ENCODE measurements around the gene CTSA.
"Not testable (repeated sequence)": the region's sequence is repeated elsewhere in the genome, so short reads cannot be mapped to it uniquely, and the experiment has no call there.

The CTSA gene

DNA sequence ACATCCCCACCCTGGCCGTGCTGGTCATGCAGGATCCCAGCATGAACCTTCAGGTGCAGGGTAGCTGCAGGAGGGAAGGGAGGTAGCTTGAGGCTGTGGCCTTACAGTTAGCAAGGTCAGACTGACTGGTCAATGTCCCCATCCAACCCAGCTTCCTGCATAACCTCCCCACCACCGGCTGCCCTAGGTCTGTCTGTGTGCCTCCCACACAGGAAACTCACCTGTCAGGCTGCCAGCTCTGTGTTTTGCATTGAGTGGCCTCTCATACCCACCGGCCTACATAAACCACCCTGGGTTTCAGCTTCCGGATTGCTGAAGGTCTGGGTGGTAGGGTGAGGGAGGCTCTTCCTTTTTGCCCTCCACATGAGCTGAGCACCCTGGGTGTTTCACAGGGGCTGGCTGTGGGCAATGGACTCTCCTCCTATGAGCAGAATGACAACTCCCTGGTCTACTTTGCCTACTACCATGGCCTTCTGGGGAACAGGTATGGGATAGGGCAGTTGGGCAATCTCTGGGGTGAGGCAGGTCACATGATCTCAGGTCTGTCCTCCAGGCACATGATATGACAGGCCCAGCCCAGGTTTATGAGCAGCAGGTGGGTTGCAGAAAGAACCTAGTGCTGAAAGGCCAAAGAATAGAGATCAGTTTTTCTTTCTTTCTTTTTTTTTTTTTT lies 1.8 kb downstream of the CTSA start:
- no peaks in the 10 kb centered on the region for H3K27me3 ChIP-seq
- H3K27ac ChIP-seq, result no peak overlapping the region
- peaks cover 12% of the 10 kb centered on the region; the same call in 1 of the 2 replicates for H4K20me1 ChIP-seq
- no peak overlapping the region for H3K4me2 ChIP-seq
- H3K4me1 ChIP-seq, result peaks cover 41% of the 10 kb centered on the region
- no peaks in the 10 kb centered on the region for H3K9me3 ChIP-seq
- no peak overlapping the region for H3K9ac ChIP-seq
- H3K36me3 ChIP-seq, result peaks cover 58% of the 10 kb centered on the region
- no peak for TF ChIP-seq Cebpa-rat (IDR thresholded peaks at IDR 0.05)
- H3K4me3 ChIP-seq, result no peak overlapping the region

DNA sequence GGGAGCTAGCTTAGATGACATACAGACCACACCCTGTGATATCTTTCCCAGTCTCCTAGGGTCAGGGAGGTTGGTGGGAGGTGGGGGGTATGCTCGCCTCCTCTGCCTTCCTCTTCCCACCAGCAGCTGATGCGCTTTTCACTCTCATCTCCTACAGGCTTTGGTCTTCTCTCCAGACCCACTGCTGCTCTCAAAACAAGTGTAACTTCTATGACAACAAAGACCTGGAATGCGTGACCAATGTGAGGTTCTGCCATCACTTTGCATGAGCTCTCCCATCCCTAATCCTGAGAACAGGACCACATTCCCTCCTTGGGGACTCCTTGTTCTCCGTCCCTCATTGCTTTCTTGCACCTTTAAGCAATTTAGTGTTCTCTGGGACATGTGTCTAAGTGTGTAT lies 2.7 kb downstream of the CTSA start:
- TF ChIP-seq Cebpa-rat (IDR thresholded peaks at IDR 0.05), result no peak
- no peak overlapping the region for H3K9ac ChIP-seq
- no peaks in the 10 kb centered on the region for H3K9me3 ChIP-seq
- H3K27ac ChIP-seq, result no peak overlapping the region
- H4K20me1 ChIP-seq, result peaks cover 8% of the 10 kb centered on the region; the same call in 1 of the 2 replicates
- H3K27me3 ChIP-seq, result no peaks in the 10 kb centered on the region
- peaks cover 35% of the 10 kb centered on the region for H3K4me1 ChIP-seq
- peaks cover 61% of the 10 kb centered on the region for H3K36me3 ChIP-seq
- no peak overlapping the region for H3K4me3 ChIP-seq
- H3K4me2 ChIP-seq, result no peak overlapping the region

DNA sequence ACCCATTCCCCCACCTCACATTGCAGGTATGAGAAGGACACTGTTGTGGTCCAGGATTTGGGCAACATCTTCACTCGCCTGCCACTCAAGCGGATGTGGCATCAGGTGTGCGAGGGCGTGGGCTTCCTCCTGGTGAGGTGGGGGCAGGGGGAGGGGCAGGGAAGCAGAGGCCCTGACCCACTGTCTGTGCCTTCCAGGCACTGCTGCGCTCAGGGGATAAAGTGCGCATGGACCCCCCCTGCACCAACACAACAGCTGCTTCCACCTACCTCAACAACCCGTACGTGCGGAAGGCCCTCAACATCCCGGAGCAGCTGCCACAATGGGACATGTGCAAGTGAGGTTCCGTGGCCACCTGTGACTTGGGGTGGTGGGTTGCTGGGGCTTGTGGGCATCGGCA lies 3.7 kb downstream of the CTSA start:
- peaks cover 67% of the 10 kb centered on the region for H3K36me3 ChIP-seq

DNA sequence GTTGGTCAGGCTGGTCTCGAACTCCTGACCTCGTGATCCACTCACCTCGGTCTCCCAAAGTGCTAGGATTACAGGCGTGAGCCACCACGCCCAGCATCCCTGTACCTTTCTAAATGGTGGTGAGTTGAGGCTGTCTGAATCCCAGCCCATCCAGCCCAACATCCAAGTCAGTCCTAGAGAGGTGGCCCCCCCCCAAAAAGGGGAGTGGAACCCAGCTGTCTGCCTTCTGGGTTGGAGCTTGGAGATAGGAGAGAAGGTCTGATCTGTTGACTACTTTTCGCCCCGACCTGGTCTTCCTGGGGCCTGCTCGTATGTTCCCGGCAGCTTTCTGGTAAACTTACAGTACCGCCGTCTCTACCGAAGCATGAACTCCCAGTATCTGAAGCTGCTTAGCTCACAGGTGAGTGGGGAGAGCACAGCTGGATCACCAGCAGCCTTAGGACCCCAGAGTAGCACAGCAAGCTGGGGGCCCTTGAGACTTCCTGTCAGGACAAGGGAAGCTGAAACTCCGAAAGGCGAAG lies 5.6 kb downstream of the CTSA start:
- Histone ChIP-seq H3K9ac (no peak overlapping the region), H3K27me3 (no peaks in the 10 kb centered on the region), H3K36me3 (peaks cover 74% of the 10 kb centered on the region), H3K4me3 (no peak overlapping the region), H3K4me2 (no peak overlapping the region), H3K4me1 (peaks cover 20% of the 10 kb centered on the region), H4K20me1 (peaks cover 5% of the 10 kb centered on the region; the same call in 1 of the 2 replicates), H3K27ac (no peak overlapping the region), H3K9me3 (no peaks in the 10 kb centered on the region)
- TF ChIP-seq Cebpa-rat (IDR thresholded peaks at IDR 0.05), result no peak

More for the DNA sequence above, 3.7 kb downstream of the CTSA start:
- Histone ChIP-seq H3K4me3 (no peak overlapping the region), H3K4me1 (peaks cover 25% of the 10 kb centered on the region), H3K27ac (no peak overlapping the region), H3K27me3 (no peaks in the 10 kb centered on the region), H3K9me3 (no peaks in the 10 kb centered on the region), H3K9ac (no peak overlapping the region), H4K20me1 (peaks cover 7% of the 10 kb centered on the region; the same call in 1 of the 2 replicates), H3K4me2 (no peak overlapping the region)
- TF ChIP-seq Cebpa-rat (IDR thresholded peaks at IDR 0.05), result no peak

DNA sequence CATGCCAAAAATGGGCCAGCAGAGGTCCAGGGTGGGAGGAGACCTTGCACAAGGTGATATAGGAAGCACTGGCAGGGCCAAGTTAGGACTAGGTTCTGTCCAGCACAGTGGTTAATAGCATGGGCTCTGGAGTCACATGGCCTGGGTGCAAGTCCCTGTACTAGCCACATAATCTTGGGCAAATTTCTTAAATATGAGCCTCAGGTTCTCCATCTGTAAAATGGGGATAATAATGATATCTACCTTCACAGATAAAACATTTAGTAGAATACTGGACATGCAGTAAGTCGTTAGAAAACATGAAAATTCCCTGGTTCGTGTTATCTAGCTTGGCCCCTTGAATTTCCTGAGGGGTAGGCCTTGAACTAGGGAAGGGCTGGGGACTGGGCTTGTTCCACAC lies 6.2 kb downstream of the CTSA start:
- H3K36me3 ChIP-seq, result peaks cover 74% of the 10 kb centered on the region
- H3K4me3 ChIP-seq, result no peak overlapping the region
- H3K4me2 ChIP-seq, result no peak overlapping the region
- H3K9ac ChIP-seq, result no peak overlapping the region
- 0 out of 2 replicates have a peak, but pooled peaks cover 4% of the 10 kb centered on the region for H4K20me1 ChIP-seq
- no peak overlapping the region for H3K27ac ChIP-seq
- no peak for TF ChIP-seq Cebpa-rat (IDR thresholded peaks at IDR 0.05)
- no peaks in the 10 kb centered on the region for H3K9me3 ChIP-seq
- H3K4me1 ChIP-seq, result peaks cover 20% of the 10 kb centered on the region
- no peaks in the 10 kb centered on the region for H3K27me3 ChIP-seq

DNA sequence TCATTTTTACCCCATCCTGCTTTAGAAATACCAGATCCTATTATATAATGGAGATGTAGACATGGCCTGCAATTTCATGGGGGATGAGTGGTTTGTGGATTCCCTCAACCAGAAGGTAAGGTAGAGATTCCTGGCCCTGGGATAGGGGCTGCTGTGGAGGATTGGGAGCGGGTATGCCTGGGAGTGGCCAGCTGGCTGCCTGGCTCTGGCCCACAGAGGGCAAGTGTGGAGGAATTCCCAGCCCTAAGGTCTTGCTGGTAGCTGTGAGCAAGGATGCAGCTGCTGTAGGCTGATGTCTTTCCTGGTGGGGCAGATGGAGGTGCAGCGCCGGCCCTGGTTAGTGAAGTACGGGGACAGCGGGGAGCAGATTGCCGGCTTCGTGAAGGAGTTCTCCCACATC lies 6.6 kb downstream of the CTSA start:
- peaks cover 20% of the 10 kb centered on the region for H3K4me1 ChIP-seq
- H3K27ac ChIP-seq, result no peak overlapping the region
- H3K4me3 ChIP-seq, result no peak overlapping the region
- H3K9ac ChIP-seq, result no peak overlapping the region
- 0 out of 2 replicates have a peak, but pooled peaks cover 5% of the 10 kb centered on the region for H4K20me1 ChIP-seq
- H3K9me3 ChIP-seq, result no peaks in the 10 kb centered on the region
- H3K36me3 ChIP-seq, result peaks cover 72% of the 10 kb centered on the region
- no peaks in the 10 kb centered on the region for H3K27me3 ChIP-seq
- no peak for TF ChIP-seq Cebpa-rat (IDR thresholded peaks at IDR 0.05)
- H3K4me2 ChIP-seq, result no peak overlapping the region

DNA sequence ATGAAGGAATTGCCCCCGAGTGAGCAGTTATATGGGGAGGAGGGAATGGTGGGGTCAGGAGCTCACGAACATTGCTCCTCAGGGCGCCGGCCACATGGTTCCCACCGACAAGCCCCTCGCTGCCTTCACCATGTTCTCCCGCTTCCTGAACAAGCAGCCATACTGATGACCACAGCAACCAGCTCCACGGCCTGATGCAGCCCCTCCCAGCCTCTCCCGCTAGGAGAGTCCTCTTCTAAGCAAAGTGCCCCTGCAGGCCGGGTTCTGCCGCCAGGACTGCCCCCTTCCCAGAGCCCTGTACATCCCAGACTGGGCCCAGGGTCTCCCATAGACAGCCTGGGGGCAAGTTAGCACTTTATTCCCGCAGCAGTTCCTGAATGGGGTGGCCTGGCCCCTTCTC lies 7.2 kb downstream of the CTSA start:
- no peak for TF ChIP-seq Cebpa-rat (IDR thresholded peaks at IDR 0.05)
- Histone ChIP-seq H4K20me1 (0 out of 2 replicates have a peak, but pooled peaks cover 5% of the 10 kb centered on the region), H3K4me2 (no peak overlapping the region), H3K27ac (no peak overlapping the region), H3K36me3 (peaks cover 66% of the 10 kb centered on the region), H3K4me3 (no peak overlapping the region), H3K9me3 (no peaks in the 10 kb centered on the region), H3K27me3 (no peaks in the 10 kb centered on the region), H3K4me1 (peaks cover 24% of the 10 kb centered on the region), H3K9ac (no peak overlapping the region)

DNA sequence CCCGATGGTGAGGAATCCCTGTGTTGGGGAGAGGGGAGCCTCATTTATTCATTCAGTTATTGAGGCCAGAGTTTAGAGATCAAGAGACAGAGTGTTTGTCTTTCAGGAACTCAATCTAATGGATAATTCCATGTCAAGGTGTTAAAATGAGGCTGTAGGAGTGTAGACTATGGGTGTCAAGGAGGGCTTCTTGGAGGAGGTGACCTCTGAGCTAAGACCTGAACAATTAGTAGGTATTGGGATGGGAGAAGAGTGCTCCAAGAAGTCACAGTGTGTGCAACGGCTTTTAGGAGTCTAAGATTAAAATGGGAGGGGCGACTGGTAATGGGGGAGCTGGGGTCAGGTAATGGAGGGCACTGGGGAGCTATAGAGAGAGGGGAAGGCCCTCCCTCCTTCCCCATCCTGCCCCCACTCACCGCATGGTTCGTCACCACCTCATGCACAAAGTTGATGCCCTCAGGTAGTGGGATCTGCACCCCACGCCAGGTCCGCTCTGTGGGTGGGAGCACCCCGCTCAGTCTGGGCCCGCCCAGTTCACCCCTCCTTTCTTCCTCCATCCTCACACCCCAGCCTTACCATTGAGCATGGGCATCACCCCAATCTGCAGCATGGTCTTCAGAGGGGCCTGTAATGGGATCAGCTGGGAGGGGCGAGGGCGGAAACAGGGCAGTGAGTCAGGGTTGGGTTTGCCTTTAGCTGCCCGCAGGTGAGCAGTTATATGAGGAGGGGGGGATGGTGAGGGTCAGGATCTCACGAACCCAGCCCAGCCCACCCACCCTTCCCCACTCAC lies 8.1 kb downstream of the CTSA start:
- no peak overlapping the region for H3K27ac ChIP-seq
- H3K9ac ChIP-seq, result no peak overlapping the region
- no peaks in the 10 kb centered on the region for H3K27me3 ChIP-seq
- no peaks in the 10 kb centered on the region for H3K9me3 ChIP-seq
- no peak overlapping the region for H3K4me2 ChIP-seq
- TF ChIP-seq Cebpa-rat (IDR thresholded peaks at IDR 0.05), result no peak
- H4K20me1 ChIP-seq, result 0 out of 2 replicates have a peak, but pooled peaks cover 5% of the 10 kb centered on the region
- no peak overlapping the region for H3K4me3 ChIP-seq
- peaks cover 57% of the 10 kb centered on the region for H3K36me3 ChIP-seq
- H3K4me1 ChIP-seq, result peaks cover 32% of the 10 kb centered on the region

DNA sequence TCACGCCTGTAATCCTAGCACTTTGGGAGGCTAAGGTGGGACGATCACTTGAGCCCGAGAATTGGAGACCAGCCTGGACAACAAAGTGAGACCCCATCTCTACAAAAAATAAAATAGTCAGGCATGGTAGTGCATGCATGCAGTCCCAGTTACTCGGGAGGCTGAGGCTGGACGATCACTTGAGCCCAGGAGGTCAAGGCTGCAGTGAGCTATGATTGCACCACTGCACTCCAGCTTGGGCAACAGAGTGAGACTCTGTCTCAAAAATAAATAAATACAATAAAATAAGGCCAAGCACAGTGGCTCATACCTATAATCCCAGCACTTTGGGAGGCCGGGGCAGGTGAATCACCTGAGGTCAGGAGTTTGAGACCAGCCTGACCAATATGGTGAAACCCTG lies 10.2 kb downstream of the CTSA start:
- H3K4me1 ChIP-seq, result peaks cover 42% of the 10 kb centered on the region
- H3K9ac ChIP-seq, H3K4me3 ChIP-seq, H3K27ac ChIP-seq, H3K9me3 ChIP-seq, H4K20me1 ChIP-seq, H3K27me3 ChIP-seq: not testable (repeated sequence)
- peaks cover 36% of the 10 kb centered on the region for H3K36me3 ChIP-seq
- H3K4me2 ChIP-seq, result peak overlapping the region; percentile 77; the same call in 1 of the 2 replicates

DNA sequence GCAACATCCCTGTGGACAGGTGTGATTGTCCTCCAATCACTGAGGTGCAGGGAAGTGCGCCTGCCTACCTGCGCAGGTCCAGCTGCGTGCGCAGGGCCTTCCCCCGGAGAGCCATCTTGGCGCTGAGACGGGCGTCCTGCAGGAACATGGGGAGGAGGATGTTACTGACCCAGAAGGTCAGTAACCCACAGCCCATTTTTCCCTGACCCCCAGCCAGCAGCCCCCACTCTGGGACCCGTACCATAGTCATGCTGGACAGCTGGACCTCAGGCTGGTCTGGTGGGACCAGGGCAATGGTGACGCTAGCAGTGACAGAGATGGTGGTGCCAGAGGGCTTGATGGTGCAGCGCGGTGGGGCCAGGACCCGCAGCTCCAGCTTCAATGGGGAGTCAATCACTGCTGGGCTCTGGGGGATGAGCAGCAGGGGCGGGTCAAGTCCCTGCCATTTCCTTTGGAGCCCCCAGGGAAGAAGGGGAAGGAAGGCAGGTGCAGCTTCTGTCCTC lies 11.1 kb downstream of the CTSA start:
- Histone ChIP-seq H3K36me3 (peaks cover 28% of the 10 kb centered on the region), H3K9ac (peak overlapping the region; percentile 48), H3K4me2 (peak overlapping the region; percentile 77), H3K9me3 (no peaks in the 10 kb centered on the region), H3K4me3 (peak overlapping the region; percentile 6; the same call in 1 of the 2 replicates), H4K20me1 (0 out of 2 replicates have a peak, but pooled peaks cover 5% of the 10 kb centered on the region), H3K27ac (peak overlapping the region; percentile 7; the same call in 1 of the 2 replicates), H3K27me3 (no peaks in the 10 kb centered on the region), H3K4me1 (peaks cover 42% of the 10 kb centered on the region)
- TF ChIP-seq Cebpa-rat (IDR thresholded peaks at IDR 0.05), result no peak
